ENCODE results near the gene SMYD5. TPM values are rescaled to one million over a fixed set of nuclear protein-coding genes. Genes with fewer than 3 reads are reported as not detected.

SMYD5 gene
- polyA plus RNA-seq, 1 donor = 43.4 TPM

- no peak for DNase-seq
Observed at GRCh38 chr2:73238149-73238548, 24.1 kb downstream of the SMYD5 start.

GRCh38 chr2:73238976-73239375 is 24.9 kb downstream of the SMYD5 start:
- no peak for DNase-seq

- no peak for DNase-seq
Observed at GRCh38 chr2:73239776-73240175, 25.7 kb downstream of the SMYD5 start.

GRCh38 chr2:73243884-73244570 is 30.0 kb downstream of the SMYD5 start:
- DNase-seq = no peak

GRCh38 chr2:73244580-73244979 is 30.5 kb downstream of the SMYD5 start:
- DNase-seq = no peak

- no peak for DNase-seq
Observed at GRCh38 chr2:73246850-73247249, 32.8 kb downstream of the SMYD5 start.

- DNase-seq = no peak
Observed at GRCh38 chr2:73249636-73250035, 35.6 kb downstream of the SMYD5 start.

GRCh38 chr2:73250872-73251846 is 37.1 kb downstream of the SMYD5 start:
- DNase-seq = no peak

- DNase-seq = no peak
Observed at GRCh38 chr2:73252238-73253027, 38.4 kb downstream of the SMYD5 start.

- no peak for DNase-seq
Observed at GRCh38 chr2:73253400-73253799, 39.4 kb downstream of the SMYD5 start.

- DNase-seq = no peak
Observed at GRCh38 chr2:73253901-73254300, 39.9 kb downstream of the SMYD5 start.

GRCh38 chr2:73254343-73255006 is 40.4 kb downstream of the SMYD5 start:
- no peak for DNase-seq

GRCh38 chr2:73255007-73255644 is 41.1 kb downstream of the SMYD5 start:
- DNase-seq = no peak

GRCh38 chr2:73255907-73256617 is 42.0 kb downstream of the SMYD5 start:
- DNase-seq = no peak

- no peak for DNase-seq
Observed at GRCh38 chr2:73256618-73256922, 42.5 kb downstream of the SMYD5 start.

GRCh38 chr2:73257021-73257420 is 43.0 kb downstream of the SMYD5 start:
- DNase-seq = no peak

- no peak for DNase-seq
Observed at GRCh38 chr2:73257425-73258125, 43.5 kb downstream of the SMYD5 start.

- no peak for DNase-seq
Observed at GRCh38 chr2:73258186-73258912, 44.3 kb downstream of the SMYD5 start.

- no peak for DNase-seq
Observed at GRCh38 chr2:73258913-73259215, 44.8 kb downstream of the SMYD5 start.

GRCh38 chr2:73259276-73259675 is 45.2 kb downstream of the SMYD5 start:
- DNase-seq = no peak
